Mammary epithelial cell (primary cell): Measurements from ENCODE around the gene ERMARD.

Experiments
- CTCF ChIP-seq, 2 donors: IDR thresholded peaks in 1 of 2; conservative IDR thresholded peaks in 1 of 2; 2 replicates each; pipeline ENCODE4 v1.5.1; 2011 to 2012; ENCODE audit warnings: inconsistent platforms in 2 of 2, low read length in 2 of 2, mild to moderate bottlenecking in 2 of 2, control low read depth in 1 of 2, low read depth in 1 of 2; ENCODE audit not compliant: insufficient read depth in 1 of 2; ENCODE audit errors: extremely low read depth in 1 of 2
- EZH2 ChIP-seq: IDR thresholded peaks from 2 replicates; pipeline ENCODE4 v1.6.1; 2012; ENCODE audit warnings: low read length, inconsistent platforms, borderline replicate concordance

DNA sequence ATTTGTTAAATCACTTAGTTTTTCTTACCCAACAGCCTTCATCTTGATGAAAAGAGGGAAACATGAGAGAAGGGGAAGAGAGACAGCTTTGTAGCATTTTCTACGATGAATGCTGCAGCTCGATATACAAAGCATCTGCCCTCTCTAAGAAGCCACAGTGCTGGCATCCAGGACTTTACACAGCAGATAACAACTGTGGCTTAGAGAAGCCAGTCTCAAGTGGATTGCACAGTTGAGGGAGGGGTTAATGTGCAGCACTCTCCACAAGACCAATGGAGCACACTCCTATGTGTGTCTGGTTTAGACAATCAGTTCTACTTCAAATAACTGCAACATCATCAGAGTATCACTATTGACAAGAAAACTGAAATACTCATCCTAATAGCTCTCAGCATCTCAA lies 43.6 kb upstream of the ERMARD start:
- no peak for TF ChIP-seq CTCF (conservative IDR thresholded peaks at IDR 0.05 in 1 of 2, IDR thresholded peaks at IDR 0.05 in 1 of 2; ENCODE audit: extremely low read depth in 1 of 2, insufficient read depth in 1 of 2, low read depth in 1 of 2, low read length in 2 of 2)
- TF ChIP-seq EZH2: no peak
